ENCODE results near the gene PALMD.

The PALMD gene

GRCh38 chr1:99680270-99680669 lies 34.4 kb downstream of the PALMD start:
- DNase-seq (ENCODE audit: low read depth, low spot score): no peak
- H3K27ac ChIP-seq: no peak overlapping the region

- no peak for DNase-seq (ENCODE audit: low read depth, low spot score)
- no peak overlapping the region for H3K27ac ChIP-seq
Observed at GRCh38 chr1:99681583-99681982, 35.7 kb downstream of the PALMD start.

GRCh38 chr1:99682291-99682751 lies 36.4 kb downstream of the PALMD start:
- H3K27ac ChIP-seq: no peak overlapping the region
- DNase-seq (ENCODE audit: low read depth, low spot score): no peak

GRCh38 chr1:99685516-99686180 lies 39.7 kb downstream of the PALMD start:
- H3K27ac ChIP-seq: no peak overlapping the region
- DNase-seq (ENCODE audit: low read depth, low spot score): peak; percentile 18

DNA sequence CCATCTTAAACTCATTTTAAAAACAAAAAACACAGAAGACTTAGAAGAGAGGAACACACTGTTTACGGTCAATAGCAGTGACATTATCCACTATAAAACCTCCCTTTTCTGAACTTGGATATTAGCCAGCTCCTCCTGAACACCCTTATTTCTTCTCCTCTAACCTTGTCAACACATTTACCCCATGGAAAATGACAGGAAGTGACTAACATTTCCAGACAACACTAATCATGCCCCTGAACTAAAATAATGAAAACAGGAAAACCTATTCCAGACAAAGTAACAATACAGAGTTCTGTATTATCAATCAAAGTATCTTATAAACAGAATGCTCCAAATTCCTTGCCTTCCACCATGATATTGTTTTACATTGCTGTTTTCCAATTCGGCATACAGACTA lies 45.3 kb downstream of the PALMD start:
- H3K27ac ChIP-seq: no peak overlapping the region
- no peak for DNase-seq (ENCODE audit: low read depth, low spot score)

GRCh38 chr1:99696616-99697015 lies 50.7 kb downstream of the PALMD start:
- no peak for DNase-seq (ENCODE audit: low read depth, low spot score)
- no peak overlapping the region for H3K27ac ChIP-seq

DNA sequence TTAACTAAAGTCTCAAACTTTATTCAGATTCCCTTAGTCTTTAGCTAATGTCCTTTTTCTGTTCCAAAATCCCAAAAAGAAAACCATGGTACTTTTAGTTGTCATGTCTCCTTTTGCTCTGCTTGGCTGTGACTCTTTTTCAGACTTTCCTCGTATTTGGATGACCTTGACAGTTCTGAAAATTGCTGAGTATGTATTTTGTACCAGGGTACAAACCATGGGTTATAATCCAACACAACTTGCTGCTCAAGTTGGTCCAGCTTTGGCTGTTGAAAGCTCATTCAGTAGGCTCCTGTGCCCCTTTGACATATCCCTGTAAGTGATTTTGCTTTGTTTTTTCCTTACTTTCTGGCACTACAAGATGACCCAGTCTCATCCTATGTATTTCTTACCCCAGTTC lies 51.7 kb downstream of the PALMD start:
- no peak for DNase-seq (ENCODE audit: low read depth, low spot score)
- no peak overlapping the region for H3K27ac ChIP-seq

- no peak overlapping the region for H3K27ac ChIP-seq
Observed at GRCh38 chr1:99700020-99700419, 54.1 kb downstream of the PALMD start.

DNA sequence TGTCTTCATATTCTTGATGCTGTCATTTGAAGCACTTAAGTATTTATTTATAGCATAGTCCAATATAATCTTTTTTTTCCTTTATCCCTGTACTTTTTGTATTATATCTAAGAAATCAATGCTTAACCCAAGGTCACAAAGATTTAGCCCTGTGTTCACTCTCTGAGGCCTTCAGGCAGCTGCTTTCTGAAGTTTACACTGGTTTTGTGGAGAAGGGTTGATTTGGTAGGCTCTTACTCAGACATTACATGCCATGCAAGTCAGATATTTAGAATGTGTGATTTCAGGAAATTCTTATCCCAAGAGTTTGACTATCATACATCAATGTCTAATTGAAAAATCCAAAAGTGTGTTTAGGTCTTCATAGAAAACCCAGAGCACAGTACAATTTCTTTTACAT lies 56.3 kb downstream of the PALMD start:
- H3K27ac ChIP-seq: no peak overlapping the region
- no peak for DNase-seq (ENCODE audit: low read depth, low spot score)

More at GRCh38 chr1:99700020-99700419, 54.1 kb downstream of the PALMD start:
- DNase-seq (ENCODE audit: low read depth, low spot score): no peak

- H3K27ac ChIP-seq: no peak overlapping the region
- no peak for DNase-seq (ENCODE audit: low read depth, low spot score)
Observed at GRCh38 chr1:99704356-99704816, 58.5 kb downstream of the PALMD start.

DNA sequence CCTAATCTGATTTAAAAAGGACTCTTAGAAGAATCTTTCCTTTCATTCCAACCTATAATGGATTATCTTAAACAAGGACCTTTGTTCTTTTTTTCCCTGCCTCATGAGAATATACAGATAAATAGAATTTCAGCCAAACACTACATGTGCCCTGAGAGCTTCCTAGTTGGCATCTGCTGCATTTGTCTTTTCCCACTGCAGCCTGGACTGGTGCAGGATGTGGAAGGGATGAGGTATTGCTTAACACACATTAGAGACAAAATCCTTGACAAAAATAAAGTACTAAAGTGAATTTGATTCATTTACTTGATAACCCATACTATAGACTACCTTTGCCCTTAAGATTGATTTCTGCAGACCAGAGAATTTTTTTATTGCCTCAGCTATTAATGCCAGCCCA lies 59.5 kb downstream of the PALMD start:
- no peak for DNase-seq (ENCODE audit: low read depth, low spot score)
- H3K27ac ChIP-seq: no peak overlapping the region

- DNase-seq (ENCODE audit: low read depth, low spot score): no peak
- no peak overlapping the region for H3K27ac ChIP-seq
Observed at GRCh38 chr1:99707535-99708142, 61.7 kb downstream of the PALMD start.

DNA sequence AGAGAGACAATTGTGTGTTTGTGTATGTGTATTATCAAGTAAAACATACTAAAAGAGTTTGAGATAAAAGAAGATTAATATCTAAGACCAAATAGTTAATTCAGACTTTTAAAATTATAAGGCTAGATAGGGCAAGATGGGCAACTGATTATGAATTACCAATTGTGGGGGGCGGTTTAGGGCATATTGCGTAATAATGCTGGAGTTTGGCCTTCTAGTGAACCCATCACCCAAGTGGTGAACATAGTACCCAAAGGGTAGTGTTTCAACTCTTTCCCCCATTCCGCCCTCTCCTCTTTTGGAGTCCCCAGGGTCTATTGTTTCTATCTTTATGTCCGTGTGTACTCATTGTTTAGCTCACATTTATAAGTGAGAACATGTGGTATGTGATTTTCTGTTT lies 65.1 kb downstream of the PALMD start:
- no peak for DNase-seq (ENCODE audit: low read depth, low spot score)
- H3K27ac ChIP-seq: no peak overlapping the region

- H3K27ac ChIP-seq: no peak overlapping the region
- DNase-seq (ENCODE audit: low read depth, low spot score): no peak
Observed at GRCh38 chr1:99713006-99713405, 67.1 kb downstream of the PALMD start.

DNA sequence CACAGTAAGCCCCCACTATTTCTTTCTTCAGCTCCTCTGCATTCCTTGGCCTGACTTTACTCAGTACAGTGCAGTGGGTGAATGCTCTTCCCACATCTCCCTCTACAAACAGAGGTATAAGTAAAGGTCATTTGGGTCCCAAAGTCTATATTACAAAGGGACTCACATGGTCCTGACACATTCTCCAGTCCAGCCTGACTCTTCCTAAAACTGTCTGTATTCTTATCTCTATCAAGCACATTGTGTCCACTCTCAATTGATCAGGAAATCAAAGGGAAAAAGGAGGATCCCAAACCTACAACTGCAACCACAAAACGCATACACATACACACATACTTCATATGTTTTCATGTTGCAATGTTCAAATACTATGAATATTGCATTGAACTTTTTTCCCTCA lies 71.1 kb downstream of the PALMD start:
- H3K27ac ChIP-seq: no peak overlapping the region
- no peak for DNase-seq (ENCODE audit: low read depth, low spot score)

GRCh38 chr1:99723251-99723650 lies 77.3 kb downstream of the PALMD start:
- no peak for DNase-seq (ENCODE audit: low read depth, low spot score)

GRCh38 chr1:99725996-99726395 lies 80.1 kb downstream of the PALMD start:
- no peak overlapping the region for H3K27ac ChIP-seq
- DNase-seq (ENCODE audit: low read depth, low spot score): no peak

More at GRCh38 chr1:99723251-99723650, 77.3 kb downstream of the PALMD start:
- no peak overlapping the region for H3K27ac ChIP-seq

DNA sequence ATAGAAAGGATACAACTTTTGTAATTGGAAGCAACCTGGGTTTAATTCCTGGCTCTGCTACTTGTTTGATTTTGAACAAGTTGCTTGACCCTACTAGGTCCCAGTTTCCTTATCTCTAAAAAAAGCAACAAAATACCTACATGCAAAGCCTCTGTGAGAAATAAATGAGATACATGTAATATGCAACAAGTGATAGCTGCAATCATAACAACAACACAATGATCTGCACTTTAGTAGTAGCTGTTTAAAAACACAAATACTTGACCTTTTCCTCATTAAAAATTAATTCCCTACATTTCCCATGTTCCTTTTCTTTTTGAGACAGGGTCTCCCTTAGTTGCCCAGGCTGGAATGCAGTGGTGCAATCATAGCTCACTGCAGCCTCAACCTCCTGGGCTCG lies 80.5 kb downstream of the PALMD start:
- no peak for DNase-seq (ENCODE audit: low read depth, low spot score)
- H3K27ac ChIP-seq: no peak overlapping the region

DNA sequence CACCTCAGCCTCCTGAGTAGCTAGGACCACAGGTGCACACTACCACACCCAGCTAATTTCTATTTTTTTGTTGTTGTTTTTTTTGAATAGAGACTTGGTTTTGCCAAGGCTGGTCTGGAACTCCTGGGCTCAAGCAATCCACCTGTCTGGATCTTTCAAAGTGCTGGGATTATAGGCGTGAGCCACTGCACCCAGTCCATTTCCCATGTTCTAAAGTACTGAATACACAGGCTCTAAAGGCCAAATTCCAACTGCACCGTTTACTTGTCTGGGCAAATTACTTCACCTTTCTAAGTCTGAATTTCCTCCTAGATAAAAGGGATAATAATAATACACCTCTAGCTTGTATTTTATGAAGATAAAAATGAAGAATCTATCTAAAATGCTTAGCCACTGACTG lies 80.9 kb downstream of the PALMD start:
- no peak for DNase-seq (ENCODE audit: low read depth, low spot score)
- no peak overlapping the region for H3K27ac ChIP-seq

DNA sequence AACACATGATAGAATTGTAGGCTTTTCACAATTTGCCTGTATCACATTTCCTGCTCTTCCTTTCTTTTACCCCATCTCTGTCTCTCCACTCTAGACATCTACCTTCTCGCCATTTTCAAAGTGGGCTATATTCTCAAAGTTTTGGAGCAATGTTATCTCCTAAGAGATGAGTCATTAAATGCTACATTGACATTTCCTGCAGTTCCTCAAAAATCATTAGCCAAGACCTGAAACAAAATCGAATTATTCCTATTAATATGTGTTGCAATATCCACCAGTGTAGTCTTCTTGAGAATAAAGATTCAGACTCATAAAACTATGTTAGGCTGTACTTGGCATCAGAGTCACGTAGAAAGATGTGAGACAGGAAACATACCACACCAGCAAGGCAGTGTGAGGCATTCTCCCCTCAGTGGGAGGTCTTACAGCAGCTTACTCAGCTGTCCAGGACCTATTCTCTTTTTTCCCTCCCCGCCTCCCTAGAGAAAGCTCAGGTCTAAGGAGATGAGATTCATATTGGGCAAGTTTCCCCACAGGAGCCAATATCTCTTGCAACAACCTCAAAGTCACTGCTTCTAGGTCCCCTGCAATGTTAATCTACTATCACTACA lies 81.8 kb downstream of the PALMD start:
- DNase-seq (ENCODE audit: low read depth, low spot score): no peak
- H3K27ac ChIP-seq: no peak overlapping the region

GRCh38 chr1:99728494-99729235 lies 82.8 kb downstream of the PALMD start:
- no peak for DNase-seq (ENCODE audit: low read depth, low spot score)
- H3K27ac ChIP-seq: no peak overlapping the region

Data from epithelial cell of prostate (primary cell).